GM18498 (cell line): ENCODE results near the gene BTN3A1.
A peak's percentile ranks its signal among the peaks of the same experiment; 100 is the strongest.
"Not testable (repeated sequence)": the region's sequence is repeated elsewhere in the genome, so short reads cannot be mapped to it uniquely, and the experiment has no call there.

Source experiments
- ATAC-seq: cut with Tn5 transposase; IDR thresholded peaks from one replicate; pipeline ENCODE4 v1.9.1; 2021; ENCODE audit warnings: mild to moderate bottlenecking, moderate library complexity; ENCODE audit not compliant: unreplicated experiment

The BTN3A1 gene

DNA sequence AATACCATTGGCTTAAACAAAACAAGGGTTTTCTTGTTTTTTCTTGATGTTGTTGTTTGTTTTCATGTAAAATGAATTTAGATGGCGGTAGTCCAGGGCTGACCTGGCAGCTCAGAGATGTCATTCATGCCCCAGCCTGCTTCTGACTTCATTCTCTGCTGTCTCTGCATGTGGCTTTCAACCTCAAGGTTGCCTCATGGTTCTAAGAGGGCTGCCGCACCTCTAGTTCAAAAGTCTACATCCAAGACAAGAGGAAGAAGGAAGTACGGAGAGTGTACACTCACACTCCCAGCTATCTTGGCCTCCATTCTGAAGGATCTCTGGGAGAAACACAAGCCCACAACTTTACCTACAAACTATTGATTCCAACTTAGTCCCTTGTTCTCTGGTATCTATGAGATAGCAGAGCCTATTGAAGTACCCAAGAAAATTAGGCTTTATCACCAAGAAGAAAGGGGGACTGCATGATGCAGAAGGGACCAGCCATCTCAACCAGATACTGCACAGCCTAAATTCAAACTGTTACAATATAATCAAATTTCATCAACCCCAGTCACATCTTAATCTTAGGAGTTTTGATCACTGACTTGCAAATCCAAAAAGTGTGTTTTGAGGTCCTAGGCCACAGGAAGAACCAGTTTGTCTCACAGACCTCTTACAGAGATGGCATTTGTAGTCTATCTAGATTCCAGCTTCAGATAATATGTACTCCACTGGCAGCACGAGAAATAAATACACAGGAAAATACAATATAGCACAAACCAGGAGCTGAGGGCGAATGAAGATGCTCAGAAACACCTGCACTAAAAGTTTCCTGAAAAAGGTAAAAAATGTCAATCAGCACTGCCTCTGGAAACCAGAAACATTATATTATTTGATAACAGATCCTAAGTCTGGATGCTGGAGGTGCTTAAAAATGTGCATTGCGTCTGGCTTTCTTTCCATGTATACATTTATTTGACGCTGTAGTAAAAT is 37.4 kb downstream of the BTN3A1 start:
- no peak for ATAC-seq

DNA sequence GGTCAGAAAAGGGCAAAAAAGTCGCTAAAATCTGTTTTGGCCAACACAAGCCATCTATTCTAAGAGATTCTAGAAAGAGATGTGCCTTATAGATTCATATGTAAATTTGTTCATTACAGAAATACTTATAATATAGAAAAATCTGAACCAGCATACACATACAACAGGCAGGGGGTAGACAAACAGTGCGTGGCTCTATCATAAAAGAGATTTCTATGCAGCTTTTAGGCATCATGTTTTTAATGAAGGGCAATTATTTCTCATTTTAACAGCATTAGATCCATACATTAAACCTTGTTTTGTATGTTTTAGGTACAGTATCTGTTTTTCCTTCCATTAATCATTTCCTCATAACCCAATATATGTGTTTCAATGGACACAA is 38.9 kb downstream of the BTN3A1 start:
- ATAC-seq = no peak

GRCh38 chr6:26441977-26442376 is 39.9 kb downstream of the BTN3A1 start:
- no peak for ATAC-seq

DNA sequence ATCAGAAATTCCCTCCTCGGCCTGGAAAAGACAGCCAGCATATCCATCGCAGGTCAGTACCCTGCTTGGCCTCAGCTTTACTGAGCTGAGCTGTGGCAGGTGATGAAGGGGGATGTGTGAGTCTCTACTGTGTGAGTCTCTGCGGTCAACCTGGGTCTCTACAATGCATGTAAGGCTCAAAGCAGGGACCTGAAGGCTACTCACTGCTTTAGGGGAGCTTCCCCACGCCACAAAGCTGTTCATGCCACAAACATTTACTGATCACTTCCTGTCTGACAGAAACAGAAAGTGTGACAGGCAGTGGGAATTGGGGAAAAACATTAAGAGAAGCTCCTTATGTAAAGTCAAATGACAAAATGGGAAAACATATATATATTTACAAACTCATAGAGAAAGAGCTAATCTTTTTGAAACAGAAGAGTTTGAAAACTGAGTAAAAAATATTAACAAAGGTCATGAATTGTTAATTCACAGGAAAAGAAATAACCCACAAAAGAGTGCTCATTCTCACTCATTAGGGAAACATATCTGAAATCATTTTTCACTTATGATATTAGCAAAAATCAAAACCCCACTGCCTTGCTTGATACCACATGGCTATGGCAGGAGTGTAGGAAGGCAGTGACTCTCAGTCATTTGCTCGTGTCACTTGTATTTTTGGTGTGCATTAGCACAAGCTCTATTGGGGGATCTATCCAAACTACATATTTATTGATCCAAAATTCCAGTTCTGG is 44.0 kb downstream of the BTN3A1 start:
- peak; percentile 87 for ATAC-seq

DNA sequence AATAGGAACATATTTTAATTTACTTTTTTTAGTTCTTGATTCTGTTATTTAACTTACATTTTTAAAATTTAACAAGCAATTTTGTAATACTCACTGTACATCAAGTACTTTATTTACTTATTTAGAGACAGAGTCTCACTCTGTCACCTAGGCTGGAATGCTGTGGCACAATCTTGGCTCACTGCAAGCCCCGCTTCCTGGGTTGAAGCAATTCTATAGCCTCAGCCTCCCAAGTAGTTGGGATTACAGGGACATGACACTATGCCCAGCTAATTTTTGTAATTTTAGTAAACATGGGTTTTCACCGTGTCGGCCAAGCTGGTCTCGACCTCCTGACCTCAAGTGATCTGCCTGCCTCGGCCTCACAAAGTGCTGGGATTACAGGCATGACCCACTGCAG is 45.2 kb downstream of the BTN3A1 start:
- ATAC-seq = no peak

DNA sequence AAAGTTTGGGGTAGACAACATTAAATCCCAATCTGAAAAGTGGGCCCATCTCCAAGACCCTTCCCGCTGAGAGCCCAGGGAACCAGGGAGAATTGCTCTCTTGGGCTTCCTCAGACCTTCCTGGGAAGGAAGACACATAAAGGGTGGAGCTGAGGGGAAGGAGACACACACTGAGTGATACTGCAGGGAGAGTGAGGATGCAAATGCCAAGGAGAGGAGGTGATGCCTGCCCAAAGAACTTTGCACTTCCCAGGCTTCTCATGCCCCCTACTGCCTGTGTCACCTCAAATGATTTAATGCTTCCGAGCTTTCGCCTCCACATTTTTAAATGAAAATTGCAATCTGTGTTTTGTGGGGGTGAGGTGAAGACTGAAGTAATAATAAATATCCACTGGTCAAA is 48.2 kb downstream of the BTN3A1 start:
- ATAC-seq = no peak

DNA sequence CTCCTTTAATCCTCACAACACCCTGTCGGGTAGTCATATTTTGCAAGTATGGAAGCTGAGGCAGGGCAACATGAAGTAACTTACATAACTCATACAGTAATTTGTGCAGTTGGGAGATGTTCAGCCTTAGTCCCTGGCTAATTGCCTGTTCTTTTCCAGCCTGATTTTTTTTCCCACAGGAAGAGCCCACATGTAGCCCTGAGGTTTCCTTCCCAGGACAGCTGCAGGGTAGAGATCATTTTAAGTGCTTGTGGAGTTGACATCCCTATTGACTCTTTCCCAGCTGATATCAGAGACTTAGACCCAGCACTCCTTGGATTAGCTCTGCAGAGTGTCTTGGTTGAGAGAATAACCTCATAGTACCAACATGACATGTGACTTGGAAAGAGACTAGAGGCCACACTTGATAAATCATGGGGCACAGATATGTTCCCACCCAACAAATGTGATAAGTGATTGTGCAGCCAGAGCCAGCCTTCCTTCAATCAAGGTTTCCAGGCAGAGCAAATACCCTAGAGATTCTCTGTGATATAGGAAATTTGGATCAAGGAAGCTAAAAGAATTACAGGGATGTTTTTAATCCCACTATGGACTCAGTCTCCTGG is 50.7 kb downstream of the BTN3A1 start:
- ATAC-seq = no peak

DNA sequence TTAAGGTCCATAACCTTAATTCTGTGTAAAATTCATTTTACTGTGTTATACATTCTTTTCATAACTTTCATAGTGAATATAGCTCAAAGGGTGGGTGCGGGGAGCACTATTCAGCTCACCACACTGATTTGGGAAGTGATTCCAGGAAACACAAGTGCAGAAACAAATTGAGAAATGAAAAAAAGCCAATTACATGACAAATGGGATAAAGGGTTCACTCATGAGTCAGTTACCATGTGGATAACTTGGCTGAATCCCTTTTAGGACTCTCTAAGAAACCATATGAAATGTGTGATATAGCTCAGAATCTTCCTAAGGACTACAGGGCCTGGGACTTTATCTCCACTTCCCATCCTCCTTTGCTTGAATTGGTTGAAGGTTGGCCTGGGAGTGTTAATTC is 52.6 kb downstream of the BTN3A1 start:
- ATAC-seq = no peak

DNA sequence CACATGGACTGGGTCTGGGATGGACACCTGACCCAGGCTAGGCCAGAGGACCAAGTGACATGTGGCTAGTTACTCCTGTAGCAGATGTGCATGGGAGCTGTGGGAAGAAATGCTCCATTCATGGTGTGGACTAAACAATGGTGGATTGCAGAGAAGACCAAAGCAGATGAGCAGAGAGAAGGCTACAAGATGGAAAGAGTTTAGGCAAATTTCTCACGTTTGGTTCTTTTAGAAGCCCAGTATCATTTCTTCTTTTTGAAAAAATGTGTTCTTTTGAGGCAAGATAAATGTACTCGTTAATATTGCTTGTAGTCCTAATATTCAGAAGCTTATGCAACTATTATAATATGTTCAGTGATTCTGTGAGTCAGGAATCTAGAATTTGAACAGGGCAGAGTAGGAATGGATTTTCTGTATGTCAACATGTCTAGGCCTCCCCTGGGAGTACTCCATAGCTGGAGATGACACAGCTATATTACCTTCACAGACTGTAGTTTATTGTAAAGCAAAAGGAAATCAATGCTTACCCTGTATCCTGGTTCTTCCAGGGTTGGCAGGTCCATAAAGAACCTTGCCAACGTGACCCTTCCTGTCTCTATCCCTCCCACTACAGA is 53.4 kb downstream of the BTN3A1 start:
- ATAC-seq = no peak

DNA sequence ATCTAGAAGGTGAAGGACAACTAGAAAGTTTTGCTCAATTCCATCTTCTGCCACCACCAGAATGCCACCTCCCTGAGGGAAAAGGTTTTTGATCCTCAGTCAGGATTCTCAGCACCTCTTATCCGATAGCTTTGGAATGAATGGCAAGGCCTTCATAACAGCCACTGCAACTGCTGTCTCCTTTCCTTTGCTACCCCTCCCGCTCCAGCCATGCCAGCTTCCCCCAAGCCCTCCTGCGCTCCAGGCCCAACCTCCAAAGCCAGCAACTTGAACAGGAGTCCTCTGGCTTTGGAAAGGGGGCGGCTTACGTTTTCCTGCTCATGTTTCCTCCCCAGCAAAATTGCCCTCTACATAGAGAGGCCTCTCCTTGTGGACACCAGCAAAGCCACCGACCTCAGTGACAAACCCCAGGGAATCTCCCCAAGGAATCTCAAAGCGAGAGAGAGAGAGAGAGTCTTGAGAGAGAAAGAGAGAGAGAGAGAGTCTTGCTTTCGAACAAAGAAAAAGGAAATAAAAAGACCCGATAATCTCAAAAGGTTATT is 55.3 kb downstream of the BTN3A1 start:
- ATAC-seq = peak; percentile 40

GRCh38 chr6:26457806-26458688 is 56.0 kb downstream of the BTN3A1 start, which contains the start of gene BTN2A1:
TSS of gene BTN2A1 (plus strand) at chr6:26457955. CDS start at chr6:26458637, 682 bp downstream.
- ATAC-seq = peak; percentile 96

DNA sequence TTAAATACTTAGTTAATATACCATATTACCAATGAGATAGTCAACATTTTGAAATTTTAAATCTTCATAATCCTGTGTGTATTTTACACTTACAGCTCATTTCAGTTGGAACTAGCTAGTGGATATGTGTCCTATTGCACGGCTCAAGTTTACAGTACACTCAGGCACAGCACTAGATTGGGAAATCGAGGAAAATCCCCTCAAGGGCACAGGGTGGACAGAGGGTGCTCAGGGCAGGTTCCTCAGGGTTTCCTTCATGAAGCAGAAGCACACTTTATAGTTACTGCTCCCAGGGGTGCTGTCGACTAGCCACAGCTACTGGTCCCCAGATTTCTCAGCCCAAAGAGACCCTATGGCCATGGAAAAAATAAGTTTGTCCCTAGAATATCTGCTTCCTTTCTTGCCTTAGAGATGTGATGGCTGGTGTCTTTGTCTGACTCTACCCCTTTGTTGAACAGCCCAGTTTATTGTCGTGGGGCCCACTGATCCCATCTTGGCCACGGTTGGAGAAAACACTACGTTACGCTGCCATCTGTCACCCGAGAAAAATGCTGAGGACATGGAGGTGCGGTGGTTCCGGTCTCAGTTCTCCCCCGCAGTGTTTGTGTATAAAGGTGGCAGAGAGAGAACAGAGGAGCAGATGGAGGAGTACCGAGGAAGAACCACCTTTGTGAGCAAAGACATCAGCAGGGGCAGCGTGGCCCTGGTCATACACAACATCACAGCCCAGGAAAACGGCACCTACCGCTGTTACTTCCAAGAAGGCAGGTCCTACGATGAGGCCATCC is 57.1 kb downstream of the BTN3A1 start:
- no peak for ATAC-seq

- ATAC-seq = not testable (repeated sequence)
Measured at GRCh38 chr6:26461353-26461752, 59.3 kb downstream of the BTN3A1 start.

DNA sequence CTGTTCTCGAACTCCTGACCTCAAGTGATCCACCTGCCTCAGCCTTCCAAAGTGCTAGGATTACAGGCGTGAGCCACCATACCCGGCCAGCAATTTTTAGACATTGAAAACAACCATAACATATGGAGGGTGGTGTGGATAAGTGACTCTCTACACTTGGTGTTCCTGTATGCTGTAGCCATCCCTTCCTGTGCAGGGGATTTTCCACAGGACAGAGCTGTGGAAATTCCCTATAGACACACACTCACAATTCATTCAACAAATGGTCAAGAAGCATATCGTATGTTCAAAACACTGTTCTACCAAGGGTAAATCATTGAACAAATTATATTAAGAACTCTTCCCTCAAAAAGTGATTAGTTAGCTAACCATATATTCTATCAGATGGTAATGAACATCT is 61.9 kb downstream of the BTN3A1 start:
- no peak for ATAC-seq

DNA sequence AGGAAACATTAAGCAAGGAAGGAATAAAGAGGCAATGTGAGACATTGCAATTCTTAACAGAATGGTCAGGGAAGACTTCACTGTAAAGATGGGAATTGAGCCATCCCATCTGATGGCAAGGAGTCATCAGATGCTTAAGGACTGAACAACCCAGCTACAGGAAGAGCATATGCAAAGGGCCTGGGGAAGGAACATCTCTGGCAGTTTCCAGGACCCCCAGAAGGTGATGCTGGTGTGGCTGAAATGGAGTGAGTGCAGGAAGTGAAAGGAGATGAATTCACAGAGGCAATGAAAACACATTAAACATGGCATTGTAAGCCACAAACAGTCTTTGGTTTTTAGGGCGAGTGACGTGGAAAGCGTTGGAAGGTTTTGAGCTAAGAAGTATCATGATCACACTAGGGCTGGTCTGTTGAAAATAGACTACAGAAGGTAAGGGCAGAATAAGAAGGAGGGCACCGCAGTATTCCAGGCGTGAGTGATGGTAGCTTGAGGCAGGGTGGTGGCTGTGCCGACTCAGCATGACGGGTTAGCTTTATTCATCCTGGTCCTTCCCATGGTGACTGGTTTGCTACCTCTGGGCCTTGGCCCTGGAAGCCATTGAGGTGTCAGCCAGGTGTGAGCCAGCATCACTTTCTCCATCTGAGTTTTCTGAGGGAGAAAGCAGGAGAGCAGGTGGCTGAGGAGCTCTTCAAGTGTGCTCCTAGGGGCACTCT is 62.5 kb downstream of the BTN3A1 start:
- ATAC-seq = no peak
